NK-92 (cell line): Measurements from ENCODE around the gene SND1.
A peak's percentile ranks its signal among the peaks of the same experiment; 100 is the strongest.

Experiments used
- DNase-seq: peaks from one replicate; lab custom pipeline; 2025; ENCODE audit not compliant: unreplicated experiment; lab: John Stamatoyannopoulos, UW

The SND1 gene

GRCh38 chr7:127651556-127652332 is at the start of gene SND1:
SND1 (plus strand) TSS chr7:127652194; CDS start chr7:127652374, 180 bp downstream.
- peak; percentile 90 for DNase-seq

DNA sequence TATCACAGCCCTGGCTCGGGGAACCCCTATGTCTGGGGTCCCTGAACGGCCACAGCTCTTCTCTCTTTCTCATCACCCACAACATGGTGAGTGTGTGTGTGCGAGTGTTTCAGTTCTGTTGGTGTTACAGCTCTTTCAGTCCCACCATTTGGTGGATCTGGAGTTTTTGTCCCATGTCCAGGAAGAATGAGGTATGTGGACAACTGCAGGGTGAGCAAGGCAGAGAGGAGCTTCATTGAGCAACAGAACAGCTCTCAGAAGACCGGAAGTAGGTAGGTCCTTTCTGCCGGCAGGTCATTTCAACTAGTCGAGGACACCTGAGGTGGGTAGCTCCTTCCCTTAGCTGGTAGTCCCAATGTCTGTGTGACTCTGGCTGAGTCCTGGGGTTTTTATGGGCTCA is 43.5 kb upstream of the SND1 start:
- no peak for DNase-seq

DNA sequence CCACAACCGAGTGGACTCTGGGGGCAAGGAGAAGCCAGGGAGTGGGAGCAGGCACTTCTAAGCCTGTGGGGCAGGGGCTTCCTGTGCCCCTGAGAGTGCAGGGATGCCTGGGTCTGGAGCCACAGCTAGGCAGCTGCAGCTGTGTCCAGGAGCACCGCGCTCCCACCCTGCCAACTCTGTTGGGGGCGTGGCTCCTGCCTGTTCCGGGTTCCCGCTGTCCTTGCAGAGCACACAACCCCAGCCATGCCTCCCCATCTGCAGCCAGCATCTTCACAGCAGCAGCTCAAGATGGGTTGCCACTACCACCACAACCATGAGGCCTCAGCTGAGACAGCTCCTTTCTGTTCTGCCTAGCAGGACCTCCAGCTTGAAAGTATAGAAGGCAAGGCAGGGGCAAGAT is 42.7 kb upstream of the SND1 start:
- DNase-seq = no peak

- no peak for DNase-seq
Observed at GRCh38 chr7:127612263-127612662, 39.7 kb upstream of the SND1 start.

GRCh38 chr7:127616724-127617123 is 35.3 kb upstream of the SND1 start:
- DNase-seq = no peak

GRCh38 chr7:127618042-127618441 is 34.0 kb upstream of the SND1 start, which contains the start of gene PAX4:
PAX4 (minus strand) TSS chr7:127618142; CDS start chr7:127615928, 2,214 bp downstream.
- DNase-seq = no peak

DNA sequence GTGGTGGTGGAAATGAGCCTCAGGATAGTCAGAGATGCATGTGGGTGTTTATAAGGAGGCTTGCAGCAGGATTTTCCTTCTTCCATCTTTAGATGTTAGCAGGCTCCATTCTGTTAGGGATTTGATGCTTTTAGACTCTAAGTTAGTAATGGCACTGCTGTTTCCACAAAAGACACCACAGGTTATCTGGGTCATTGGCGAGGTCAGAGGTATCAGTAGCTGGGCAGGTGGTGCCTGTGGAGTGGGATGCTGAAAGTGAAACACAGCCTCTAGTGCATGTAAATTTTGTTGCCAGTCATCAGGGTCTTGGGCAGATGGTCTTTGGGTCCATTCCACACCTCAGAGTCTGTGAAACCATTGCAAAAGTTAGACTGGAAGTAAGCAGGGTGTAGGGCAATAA is 33.2 kb upstream of the SND1 start:
- DNase-seq = no peak

DNA sequence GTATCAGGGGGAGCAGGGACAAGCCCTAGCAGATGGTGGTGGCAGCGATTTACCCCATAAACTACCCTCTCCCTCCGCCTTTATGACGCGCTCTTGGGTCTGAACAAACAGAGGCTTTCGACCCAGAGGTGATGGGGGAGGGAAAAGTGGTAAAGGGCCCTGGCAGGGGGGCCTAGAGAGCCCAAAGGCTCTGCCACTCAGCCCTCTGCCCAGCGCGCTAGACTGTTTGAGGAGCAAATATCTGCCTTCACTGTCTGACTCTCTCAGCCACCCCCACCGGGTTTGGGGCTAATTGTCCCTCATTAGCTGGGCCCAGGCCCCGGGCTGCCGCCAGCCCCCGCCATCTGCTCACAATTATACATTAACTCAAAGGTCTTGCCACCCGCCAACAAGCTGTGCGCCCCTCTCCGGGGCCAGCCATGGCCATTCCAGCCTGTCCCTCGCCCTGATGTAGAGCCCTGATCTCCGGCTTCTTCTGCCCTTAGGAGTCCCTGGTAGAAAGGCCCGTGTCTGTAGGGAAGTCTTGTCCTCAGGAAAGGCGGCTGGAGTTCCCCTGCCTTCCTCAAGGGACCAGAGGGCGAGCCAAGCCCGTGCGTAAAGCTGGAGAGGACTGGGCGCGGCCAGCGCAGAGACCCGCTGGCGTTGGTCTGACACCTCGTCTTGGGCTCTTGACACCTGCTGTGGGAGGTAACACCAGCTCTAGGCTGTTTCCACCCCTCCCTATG is 32.2 kb upstream of the SND1 start:
- DNase-seq = no peak

- DNase-seq = no peak
Observed at GRCh38 chr7:127620406-127621233, 31.4 kb upstream of the SND1 start.

DNA sequence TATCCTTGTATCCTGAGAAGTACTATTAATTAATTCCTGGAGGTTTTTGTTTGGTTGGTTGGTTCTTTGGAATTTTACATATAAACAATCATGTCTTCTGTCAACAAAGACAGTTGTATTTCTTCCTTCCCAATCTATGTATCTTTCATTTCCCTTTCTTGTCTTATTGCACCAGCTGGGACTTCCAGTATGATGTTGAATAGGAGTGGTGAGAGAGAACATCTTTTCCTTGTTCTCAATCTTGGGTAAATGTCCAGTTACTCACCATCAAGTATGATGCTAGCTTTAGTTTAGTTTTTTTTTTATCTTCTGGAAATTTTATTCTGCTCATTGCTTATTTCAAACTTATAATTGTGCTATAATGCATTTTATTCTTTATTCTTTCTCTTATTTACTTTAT is 26.7 kb upstream of the SND1 start:
- no peak for DNase-seq

DNA sequence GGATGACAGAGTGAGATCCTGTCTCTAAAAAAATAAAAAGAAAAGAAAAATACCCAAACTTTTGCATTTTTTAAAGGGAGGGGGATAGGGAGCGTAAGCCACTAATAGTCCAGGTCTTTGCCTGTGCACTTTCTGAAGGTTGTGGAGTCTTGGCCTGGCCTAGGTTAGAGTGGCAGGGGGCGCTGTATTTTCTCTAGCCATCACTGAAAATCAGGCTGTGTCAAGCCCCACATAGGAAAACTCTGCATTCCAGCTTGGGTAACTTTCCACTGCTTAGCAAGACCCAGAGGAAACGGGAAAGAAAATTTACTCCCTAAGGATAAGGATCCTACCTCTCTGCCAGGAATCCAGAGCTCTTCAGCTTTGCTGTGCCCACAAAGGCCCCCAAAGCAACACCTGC is 23.5 kb upstream of the SND1 start:
- DNase-seq = no peak

GRCh38 chr7:127629268-127629854 is 22.6 kb upstream of the SND1 start:
- no peak for DNase-seq

GRCh38 chr7:127632276-127632910 is 19.6 kb upstream of the SND1 start:
- DNase-seq = no peak

DNA sequence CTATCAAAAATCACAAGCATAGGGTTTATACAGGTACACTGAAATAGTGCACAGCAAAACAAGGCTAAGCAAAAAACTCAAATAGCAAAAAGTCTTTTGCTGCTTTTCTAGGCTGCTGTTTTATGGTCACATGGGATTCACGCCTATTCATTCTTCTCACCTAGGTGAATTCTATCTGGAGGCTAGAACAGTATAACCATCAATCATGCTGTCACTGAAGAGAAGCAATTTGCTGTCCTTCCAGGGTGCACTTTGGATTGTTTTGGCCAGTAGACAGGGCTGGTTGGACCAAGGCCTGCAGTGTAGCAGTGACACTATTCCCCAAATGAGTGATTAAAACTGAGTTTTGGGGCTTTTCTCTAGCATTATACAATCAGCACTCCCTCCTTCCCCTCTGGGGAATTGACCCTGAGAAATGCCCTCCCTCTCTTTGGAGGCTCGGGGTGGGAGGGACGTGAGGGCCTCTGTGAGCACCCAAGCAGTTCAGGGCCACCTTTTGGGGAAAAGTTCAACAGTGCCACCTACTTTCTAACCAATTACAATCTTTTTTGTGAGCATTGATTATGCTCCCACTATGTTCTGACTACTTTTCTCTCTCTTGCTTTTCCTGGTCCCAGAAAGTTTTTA is 16.2 kb upstream of the SND1 start:
- no peak for DNase-seq

DNA sequence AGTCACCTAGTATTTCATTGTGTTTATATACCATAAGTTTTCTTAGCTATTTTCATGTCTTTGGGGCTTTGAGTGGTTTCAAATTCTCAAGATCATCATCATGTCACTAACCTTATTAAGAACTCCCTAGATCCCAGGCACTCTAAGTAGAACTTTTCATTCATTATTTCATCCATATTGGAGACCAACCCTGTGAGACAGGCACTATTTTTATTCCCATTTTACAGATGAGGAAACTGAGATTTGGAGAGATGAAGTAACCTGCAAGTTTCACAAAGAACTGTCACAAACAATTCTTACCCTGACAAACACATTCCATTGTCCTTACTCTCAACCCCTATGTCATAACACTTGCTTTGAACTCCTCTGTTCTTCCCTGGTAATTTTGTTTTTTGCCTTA is 13.8 kb upstream of the SND1 start:
- no peak for DNase-seq

- no peak for DNase-seq
Observed at GRCh38 chr7:127644484-127644883, 7.5 kb upstream of the SND1 start.

GRCh38 chr7:127647636-127648035 is 4.4 kb upstream of the SND1 start:
- DNase-seq = no peak

GRCh38 chr7:127648986-127649385 is 3.0 kb upstream of the SND1 start:
- DNase-seq = no peak

- no peak for DNase-seq
Observed at GRCh38 chr7:127650847-127651555, 993 bp upstream of the SND1 start.
